H1 (cell line): ENCODE data around the gene PCNX4. TPM values are rescaled to one million over a fixed set of nuclear protein-coding genes. Genes with fewer than 3 reads are reported as not detected.
"Not testable (repeated sequence)": the region's sequence is repeated elsewhere in the genome, so short reads cannot be mapped to it uniquely, and the experiment has no call there.

Source experiments
- CTCF ChIA-PET: fragments of 300-600 bp; sonication (Branson Sonifier 250); formaldehyde crosslinking; loops from one replicate; lab custom pipeline; 2021; ENCODE audit not compliant: partially characterized antibody; lab: Charles Lee
- POLR2A ChIA-PET: fragments of 300-600 bp; sonication (Branson Sonifier 250); formaldehyde crosslinking; loops from one replicate; lab custom pipeline; 2021; ENCODE audit warnings: inconsistent platforms; ENCODE audit not compliant: partially characterized antibody; lab: Charles Lee
- DNase-seq, 2 experiments: peaks; one replicate each; pipeline versions ENCODE4 v3.0.0 to v3.0.0-alpha.2; 2010 to 2022; ENCODE audit warnings: low spot score in 2 of 2, low read depth in 1 of 2, mixed read lengths in 1 of 2
- FAIRE-seq: peaks from 2 replicates; lab custom pipeline; 2011; peaks lifted over from hg19 to GRCh38; lab: Jason Lieb, UNC
- H2AFZ ChIP-seq: 2 replicates; pipeline ENCODE4 v1.8.1; 2012; ENCODE audit warnings: low read length, inconsistent platforms
- H2AK5ac ChIP-seq: 2 replicates; pipeline ENCODE4 v1.6.1; 2013; ENCODE audit warnings: low read depth, low read length
- H2BK120ac ChIP-seq: replicated peaks from 2 replicates; pipeline ENCODE3; 2013; ENCODE audit warnings: low read depth, low read length, inconsistent platforms
- H2BK12ac ChIP-seq: 2 replicates; pipeline ENCODE4 v1.6.1; 2013; ENCODE audit warnings: low read depth, low read length
- H2BK15ac ChIP-seq: 2 replicates; pipeline ENCODE4 v1.6.1; 2013; ENCODE audit warnings: low read length
- H2BK20ac ChIP-seq: 2 replicates; pipeline ENCODE4 v1.6.1; 2013; ENCODE audit warnings: low read length
- H2BK5ac ChIP-seq: 2 replicates; pipeline ENCODE4 v1.6.1; 2013; ENCODE audit warnings: low read depth, low read length
- H3K14ac ChIP-seq: 2 replicates; pipeline ENCODE4 v1.6.1; 2013; ENCODE audit warnings: inconsistent platforms; ENCODE audit not compliant: insufficient read length
- H3K18ac ChIP-seq: 2 replicates; pipeline ENCODE4 v1.6.1; 2013; ENCODE audit warnings: low read length; ENCODE audit errors: extremely low read depth
- H3K23ac ChIP-seq: 2 replicates; pipeline ENCODE4 v1.6.1; 2013; ENCODE audit warnings: inconsistent platforms; ENCODE audit not compliant: insufficient read length
- H3K23me2 ChIP-seq: 2 replicates; pipeline ENCODE4 v1.6.1; 2013; ENCODE audit warnings: low read depth, low read length
- H3K27ac ChIP-seq: 2 replicates; pipeline ENCODE4 v1.6.1; 2011; ENCODE audit warnings: low read depth, low read length, inconsistent platforms
- H3K27me3 ChIP-seq, 4 experiments: replicated peaks in 1 of 4; 1 replicate in 1 of 4; 2 replicates in 3 of 4; pipeline versions ENCODE4 v1.6.1 to v1.8.1; 2011 to 2013; ENCODE audit warnings: low read length in 3 of 4, mild to moderate bottlenecking in 3 of 4, inconsistent platforms in 2 of 4, mixed read lengths in 2 of 4, moderate library complexity in 1 of 4; ENCODE audit not compliant: control insufficient read depth in 3 of 4, insufficient read depth in 3 of 4; ENCODE audit errors: extremely low read depth in 1 of 4
- H3K36me3 ChIP-seq, 4 experiments: 2 replicates each; pipeline versions ENCODE4 v1.6.1 to v1.8.1; 2011 to 2013; ENCODE audit warnings: mild to moderate bottlenecking in 4 of 4, low read length in 3 of 4, moderate library complexity in 2 of 4, control low read depth in 1 of 4, inconsistent platforms in 1 of 4; ENCODE audit not compliant: insufficient read depth in 4 of 4, control insufficient read depth in 2 of 4
- H3K4ac ChIP-seq: replicated peaks from 2 replicates; pipeline ENCODE3; 2013; ENCODE audit warnings: low read length, low read depth, mixed read lengths, inconsistent platforms; ENCODE audit not compliant: insufficient read length
- H3K4me1 ChIP-seq, 4 experiments: replicated peaks in 1 of 4; 1 replicate in 1 of 4; 2 replicates in 3 of 4; pipeline versions ENCODE4 v1.6.1 to v1.8.1; 2011 to 2013; ENCODE audit warnings: low read length in 3 of 4, inconsistent platforms in 2 of 4, mixed read lengths in 1 of 4; ENCODE audit not compliant: insufficient read depth in 4 of 4, control insufficient read depth in 3 of 4
- H3K4me2 ChIP-seq, 2 experiments: 2 replicates each; pipeline versions ENCODE4 v1.6.1 to v1.8.1; 2011 to 2013; ENCODE audit warnings: low read depth in 2 of 2, low read length in 2 of 2, control low read depth in 1 of 2, inconsistent platforms in 1 of 2, mild to moderate bottlenecking in 1 of 2; ENCODE audit not compliant: insufficient read depth in 1 of 2
- H3K4me3 ChIP-seq, 4 experiments: fragments of 200-600, 300-600 bp in 1 of 4; sonication (generic), shearing (Covaris generic), sonication (Bioruptor Twin) in 1 of 4; 2 replicates each; pipeline versions ENCODE4 v1.5.1 to v1.8.1; 2011 to 2016; ENCODE audit warnings: low read length in 4 of 4, low read depth in 3 of 4, control low read depth in 2 of 4, inconsistent platforms in 2 of 4, mild to moderate bottlenecking in 2 of 4, mixed read lengths in 1 of 4, moderate library complexity in 1 of 4; ENCODE audit not compliant: insufficient read depth in 2 of 4; ENCODE audit errors: extremely low read depth in 1 of 4
- H3K56ac ChIP-seq: replicated peaks from 2 replicates; pipeline ENCODE3; 2013; ENCODE audit warnings: low read depth, mild to moderate bottlenecking, mixed read lengths, low read length, inconsistent platforms; ENCODE audit not compliant: insufficient read length
- H3K79me1 ChIP-seq: 2 replicates; pipeline ENCODE4 v1.6.1; 2013; ENCODE audit warnings: low read depth, low read length, control low read depth
- H3K79me2 ChIP-seq, 2 experiments: 2 replicates each; pipeline versions ENCODE4 v1.6.1 to v1.8.1; 2012 to 2013; ENCODE audit warnings: low read length in 2 of 2, mild to moderate bottlenecking in 2 of 2, inconsistent platforms in 1 of 2; ENCODE audit not compliant: insufficient read depth in 2 of 2, control insufficient read depth in 1 of 2
- H3K9ac ChIP-seq, 4 experiments: replicated peaks in 1 of 4; 1 replicate in 1 of 4; 2 replicates in 3 of 4; pipeline versions ENCODE4 v1.6.1 to v1.8.1; 2011 to 2013; ENCODE audit warnings: low read depth in 3 of 4, low read length in 3 of 4, control low read depth in 2 of 4, mild to moderate bottlenecking in 2 of 4, moderate library complexity in 2 of 4, inconsistent platforms in 1 of 4; ENCODE audit errors: extremely low read depth in 1 of 4
- H3K9me3 ChIP-seq, 2 experiments: 2 replicates each; pipeline versions ENCODE4 v1.6.1 to v1.8.1; 2012 to 2013; ENCODE audit warnings: mild to moderate bottlenecking in 2 of 2, moderate library complexity in 2 of 2, control low read depth in 1 of 2, inconsistent platforms in 1 of 2, low read depth in 1 of 2, low read length in 1 of 2, mixed read lengths in 1 of 2; ENCODE audit not compliant: insufficient read depth in 2 of 2
- H4K20me1 ChIP-seq, 2 experiments: replicated peaks in 1 of 2; 2 replicates each; pipeline versions ENCODE3 to v1.8.1; 2011 to 2013; ENCODE audit warnings: inconsistent platforms in 2 of 2, low read length in 2 of 2, mild to moderate bottlenecking in 1 of 2; ENCODE audit not compliant: insufficient read depth in 2 of 2, control insufficient read depth in 1 of 2
- H4K5ac ChIP-seq: 2 replicates; pipeline ENCODE4 v1.6.1; 2013; ENCODE audit warnings: low read length, low read depth, mixed read lengths, inconsistent platforms; ENCODE audit not compliant: insufficient read length
- H4K8ac ChIP-seq: 2 replicates; pipeline ENCODE4 v1.8.0; 2013; ENCODE audit warnings: mild to moderate bottlenecking, moderate library complexity, low read length, inconsistent platforms; ENCODE audit not compliant: insufficient read depth; ENCODE audit errors: extremely low read depth
- H4K91ac ChIP-seq: replicated peaks from 2 replicates; pipeline ENCODE3; 2013; ENCODE audit warnings: low read length, mixed read lengths, inconsistent platforms; ENCODE audit not compliant: insufficient read length
- WGBS, 2 experiments: shearing (Covaris generic) in 1 of 2; methylation state at CpG; one replicate each; pipeline versions ENCODE4 v1.1.6 to v1.1.7; 2013 to 2015; ENCODE audit warnings: low lambda C conversion rate in 2 of 2, mixed read lengths in 2 of 2, inconsistent platforms in 1 of 2, low coverage in 1 of 2, missing lambda C conversion rate in 1 of 2; ENCODE audit not compliant: insufficient replicate concordance in 2 of 2, insufficient coverage in 1 of 2, insufficient read length in 1 of 2; ENCODE audit errors: extremely low coverage in 1 of 2, missing lambda C conversion rate in 1 of 2; 5-methylcytosine and 5-hydroxymethylcytosine counted together
- polyA plus RNA-seq, 7 experiments: library from polyadenylated mRNA; depleted of rRNA in 3 of 7; stranded (reverse) in 5 of 7; unstranded in 2 of 7; fragments of >200 nt in 5 of 7; fragments of 200-250 nt in 2 of 7; gene quantifications; 1 replicate in 5 of 7; 2 replicates in 1 of 7; 4 replicates in 1 of 7; pipeline versions ENCODE4 v1.2.1 to v1.2.3, GENCODE V29; 2011 to 2013; ENCODE audit warnings: missing spikeins in 2 of 7, mixed read lengths in 2 of 7
- total RNA-seq: library from RNA; stranded (reverse); fragmentation: NEBNext Ultra II Directional; extraction: Animal tissue kit (Norgen Biotek cat#: 25700); gene quantifications from 2 replicates; pipeline ENCODE4 v1.2.1, GENCODE V29; 2021

The PCNX4 gene
- total and polyA plus RNA-seq, 2 of the 8 experiments (the other 6 are each of a cell fraction or from before 2014, with no cell fraction given): 28.4 to 35.5 TPM

GRCh38 chr14:60047976-60048375 is 43.7 kb upstream of the PCNX4 start:
- H3K79me1 ChIP-seq, H3K4ac ChIP-seq, H2AK5ac ChIP-seq, POLR2A ChIA-PET, H4K8ac ChIP-seq, H2BK15ac ChIP-seq, DNase-seq, H3K56ac ChIP-seq, H3K79me2 ChIP-seq, H3K23me2 ChIP-seq, H3K4me3 ChIP-seq, H3K4me2 ChIP-seq, H2BK5ac ChIP-seq, H2AFZ ChIP-seq, H4K20me1 ChIP-seq, H3K36me3 ChIP-seq, H3K27me3 ChIP-seq, H3K9me3 ChIP-seq, H4K5ac ChIP-seq, FAIRE-seq, H3K18ac ChIP-seq, H2BK20ac ChIP-seq, H2BK12ac ChIP-seq, H2BK120ac ChIP-seq, H3K23ac ChIP-seq, H3K9ac ChIP-seq, H3K4me1 ChIP-seq, H3K27ac ChIP-seq, H3K14ac ChIP-seq, H4K91ac ChIP-seq, CTCF ChIA-PET: not testable (repeated sequence)
- 80% methylated on average over 1 of the region's 1 CpG; no CpG with 5 or more reads in 1 of the 2 experiments for WGBS, 2 experiments
